HG03378 (cell line): ENCODE data around the gene TCF23.
"Not testable (repeated sequence)": the region's sequence is repeated elsewhere in the genome, so short reads cannot be mapped to it uniquely, and the experiment has no call there.

ENCODE experiments used
- ATAC-seq: cut with Tn5 transposase; IDR thresholded peaks from one replicate; pipeline ENCODE4 v1.9.1; 2021; ENCODE audit warnings: mild to moderate bottlenecking, moderate library complexity; ENCODE audit not compliant: unreplicated experiment

Gene TCF23

DNA sequence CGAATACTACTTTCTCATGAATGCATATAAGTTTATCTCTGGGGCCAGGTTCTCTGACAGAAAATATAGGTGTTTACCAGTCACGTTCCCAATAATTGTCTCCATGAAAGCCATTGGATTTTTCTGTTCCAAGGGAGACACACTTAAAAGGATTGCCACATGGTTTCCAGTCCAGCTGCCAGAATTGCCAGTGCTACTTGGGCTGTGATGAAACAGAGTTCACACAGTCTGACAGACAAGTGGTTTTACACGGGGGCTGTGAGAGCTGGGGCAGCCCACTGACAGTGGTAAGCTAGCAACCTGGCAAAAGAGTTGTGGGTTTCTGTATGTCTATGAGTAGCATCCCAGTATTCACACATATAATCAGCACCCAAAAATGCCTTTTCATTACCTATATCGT is 35.3 kb downstream of the TCF23 start:
- ATAC-seq: no peak

DNA sequence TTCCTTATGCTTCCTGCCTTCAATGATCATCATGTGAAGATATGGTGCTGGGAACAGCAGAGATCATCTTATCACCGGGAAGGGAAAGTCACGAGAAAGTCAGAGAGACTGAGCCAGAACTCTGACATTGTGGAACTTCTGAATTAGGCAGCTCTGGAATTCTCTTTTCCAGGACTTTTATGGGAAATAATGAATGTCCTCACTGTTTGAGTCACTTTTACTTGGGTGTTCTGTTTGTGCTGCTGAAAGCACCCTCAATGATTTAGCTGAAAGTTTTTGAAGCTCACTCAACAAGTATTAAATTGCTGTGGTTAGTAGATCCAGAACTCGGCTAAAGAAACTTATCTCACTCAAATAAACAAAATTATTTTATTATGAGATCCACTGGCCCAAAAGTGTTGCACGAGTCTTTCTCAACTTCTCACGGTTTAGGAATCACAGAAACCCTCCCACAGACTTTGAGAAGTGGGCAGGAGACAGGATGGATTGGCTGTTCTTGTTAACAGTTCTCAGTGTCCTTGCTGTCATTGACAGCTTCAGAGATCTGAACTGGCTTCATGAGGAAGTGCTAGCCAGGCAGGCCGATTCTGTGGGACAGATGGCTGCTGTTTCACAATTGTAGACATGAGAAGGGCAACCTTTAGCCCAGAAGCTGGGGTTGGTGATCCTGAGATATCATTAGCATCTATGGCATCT is 36.7 kb downstream of the TCF23 start:
- ATAC-seq: no peak

DNA sequence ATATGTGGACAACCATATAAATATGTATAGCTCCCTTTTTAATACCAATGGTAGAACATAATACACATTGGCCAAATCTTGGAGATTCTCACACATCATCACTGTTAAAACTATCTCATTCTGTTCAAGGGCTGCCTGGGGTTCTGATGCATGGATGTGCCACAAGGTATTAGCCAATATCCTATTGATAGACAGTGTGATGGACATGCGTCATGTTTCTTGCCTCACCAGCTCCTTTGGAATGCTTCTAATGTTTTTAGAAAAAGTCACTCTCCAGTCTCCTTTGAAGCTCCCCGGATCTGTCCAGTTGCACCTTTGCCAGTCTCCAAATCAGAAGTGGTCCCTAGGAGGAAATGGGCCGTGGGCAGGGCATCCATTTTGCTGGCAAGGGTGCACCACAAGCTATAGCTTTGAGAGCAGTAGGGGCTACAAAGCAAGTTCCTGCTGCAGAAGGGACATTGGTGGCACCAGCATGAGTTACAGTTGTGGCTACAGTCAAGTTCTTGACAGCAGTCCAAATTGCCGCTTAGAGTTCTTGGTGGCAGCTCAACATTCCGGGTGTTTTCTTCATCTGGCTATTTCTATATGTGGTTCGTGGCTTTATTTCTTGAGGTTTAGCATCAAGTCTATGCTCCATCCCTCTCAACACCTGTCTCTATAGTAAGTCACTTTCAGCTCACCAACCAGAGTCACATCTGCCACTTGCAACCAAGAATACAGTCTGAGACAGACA is 38.0 kb downstream of the TCF23 start:
- no peak for ATAC-seq

DNA sequence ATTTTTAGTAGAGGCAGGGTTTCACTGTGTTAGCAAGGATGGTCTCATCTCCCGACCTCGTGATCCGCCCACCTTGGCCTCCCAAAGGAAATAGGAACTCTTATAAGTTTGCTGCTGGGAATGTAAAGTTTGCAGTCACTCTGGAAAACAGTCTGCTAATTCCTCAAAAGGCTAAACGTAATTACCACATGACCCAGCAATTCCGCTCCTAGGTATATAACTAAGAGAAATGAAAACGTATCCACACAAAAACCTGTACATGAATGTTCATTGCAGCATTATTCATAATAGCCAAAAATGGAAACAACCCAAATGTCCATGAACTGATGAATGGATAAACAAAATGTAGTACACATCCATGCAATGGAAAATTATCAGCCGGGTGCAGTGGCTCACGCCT is 41.2 kb downstream of the TCF23 start:
- no peak for ATAC-seq

DNA sequence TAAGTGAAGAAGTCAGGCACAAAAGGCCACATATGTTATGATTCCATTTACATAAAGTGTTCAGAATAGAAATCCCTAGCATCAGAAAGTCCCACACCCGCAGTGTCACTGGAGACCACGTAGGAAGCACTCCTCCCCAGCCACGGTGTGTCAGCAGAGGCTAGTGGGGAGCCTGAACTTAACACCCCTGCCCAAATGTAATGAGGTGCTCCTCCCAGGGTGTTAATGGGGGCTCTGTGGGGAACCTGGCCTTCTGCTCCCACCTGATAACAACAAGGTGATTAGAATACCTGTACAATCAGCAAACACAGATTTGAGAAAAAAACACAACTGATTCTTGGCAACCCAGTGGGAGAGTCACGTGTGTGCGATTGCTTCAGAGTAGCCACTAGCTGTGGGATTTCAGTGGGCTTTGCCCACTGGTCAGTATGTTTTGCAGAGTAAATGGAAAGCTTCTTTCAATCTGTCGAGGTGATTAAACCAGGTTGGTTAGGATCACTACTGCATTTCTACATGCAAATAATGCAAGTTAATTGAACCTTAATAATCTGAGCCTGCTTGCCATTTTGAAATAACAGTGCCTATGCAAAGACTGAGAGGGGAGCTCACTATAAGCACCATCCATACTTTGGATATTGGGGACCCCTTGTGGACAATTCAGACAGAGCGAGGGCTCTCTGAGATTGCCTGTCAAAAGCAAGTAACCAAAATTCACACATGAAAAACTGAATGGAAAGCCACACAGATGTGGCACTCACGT is 42.4 kb downstream of the TCF23 start:
- no peak for ATAC-seq

DNA sequence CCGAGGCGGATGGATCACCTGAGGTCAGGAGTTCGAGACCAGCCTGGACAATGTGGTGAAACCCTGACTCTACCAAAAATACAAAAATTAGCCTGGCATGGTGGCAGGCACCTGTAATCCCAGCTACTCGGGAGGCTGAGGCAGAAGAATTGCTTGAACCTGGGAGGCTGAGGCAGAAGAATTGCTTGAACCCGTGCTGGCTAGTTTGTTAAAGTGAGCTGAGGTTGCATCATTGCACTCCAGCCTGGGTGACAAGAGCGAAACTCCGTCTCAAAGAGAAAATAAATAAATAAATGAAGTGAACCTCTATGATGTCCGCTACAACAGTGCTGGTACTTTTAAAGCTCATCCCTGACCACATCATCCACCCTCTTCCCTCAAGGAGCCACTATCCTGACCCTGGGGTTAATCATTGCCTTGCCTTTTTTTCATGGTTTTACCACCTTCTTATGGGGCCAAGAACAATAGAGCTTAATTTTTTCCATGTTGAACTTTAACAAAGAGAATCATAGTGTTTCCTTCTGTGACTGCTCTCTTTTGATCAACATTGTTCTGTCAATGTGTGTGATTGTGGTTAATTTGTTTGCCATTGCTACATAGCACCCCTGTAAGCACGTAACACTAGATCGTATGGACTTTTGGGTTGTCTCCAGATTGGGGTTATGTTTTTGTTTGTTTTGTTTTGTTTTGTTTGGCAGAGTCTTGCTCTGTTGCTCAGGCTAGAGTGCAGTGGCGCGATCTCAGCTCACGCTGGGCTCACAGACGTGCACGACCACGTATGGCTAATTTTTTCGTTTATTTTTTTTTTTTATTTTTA is 45.9 kb downstream of the TCF23 start:
- no peak for ATAC-seq

DNA sequence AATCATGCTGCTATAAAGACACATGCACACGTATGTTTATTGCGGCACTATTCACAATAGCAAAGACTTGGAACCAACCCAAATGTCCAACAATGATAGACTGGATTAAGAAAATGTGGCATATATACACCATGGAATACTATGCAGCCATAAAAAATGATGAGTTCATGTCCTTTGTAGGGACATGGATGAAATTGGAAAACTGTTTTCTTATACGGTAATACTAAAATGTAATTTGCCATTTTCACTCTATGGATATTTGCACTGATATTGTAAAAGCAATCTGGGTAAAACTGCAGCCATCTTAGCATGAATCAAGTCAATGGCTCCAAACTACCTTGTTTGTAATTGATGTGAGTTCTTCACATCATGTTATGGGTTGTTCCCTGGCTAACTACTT is 47.0 kb downstream of the TCF23 start:
- not testable (repeated sequence) for ATAC-seq

DNA sequence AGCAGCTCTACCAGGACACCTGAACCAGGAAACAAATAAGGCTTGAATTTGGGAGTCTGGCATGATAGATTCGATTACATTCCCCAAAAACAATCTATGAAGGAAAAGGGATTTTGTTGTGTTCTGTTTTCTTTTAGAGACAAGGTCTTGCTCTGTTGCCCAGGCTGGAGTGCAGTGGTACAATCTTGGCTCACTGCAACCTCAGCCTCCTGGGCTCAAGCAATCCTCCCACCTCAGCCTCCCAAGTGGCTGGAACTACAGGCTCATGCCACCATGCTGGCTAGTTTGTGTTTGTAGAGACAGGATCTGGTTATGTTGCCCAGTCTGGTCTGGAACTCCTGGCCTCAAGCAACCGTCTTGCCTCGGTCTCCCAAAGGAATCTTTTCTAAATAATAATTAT is 49.3 kb downstream of the TCF23 start:
- not testable (repeated sequence) for ATAC-seq

DNA sequence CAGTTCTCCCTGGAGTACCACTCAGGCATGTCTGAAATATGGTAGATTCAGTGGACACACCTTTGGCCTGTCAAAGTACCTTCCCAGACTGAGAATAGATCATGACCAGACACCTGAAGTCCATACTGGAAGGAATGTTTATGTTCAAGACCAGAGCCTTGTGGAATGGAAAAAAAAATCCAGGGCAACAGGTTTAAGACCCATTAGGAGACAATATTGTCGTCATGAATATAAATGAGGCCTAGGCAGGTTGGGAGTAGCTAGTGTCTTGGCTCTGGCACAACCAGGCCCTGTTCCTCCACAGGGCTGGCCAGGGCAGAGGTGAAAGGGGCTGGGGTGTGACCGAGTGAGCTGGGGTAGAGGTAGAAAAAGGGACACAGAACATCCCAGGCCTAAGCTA is 49.8 kb downstream of the TCF23 start:
- no peak for ATAC-seq

DNA sequence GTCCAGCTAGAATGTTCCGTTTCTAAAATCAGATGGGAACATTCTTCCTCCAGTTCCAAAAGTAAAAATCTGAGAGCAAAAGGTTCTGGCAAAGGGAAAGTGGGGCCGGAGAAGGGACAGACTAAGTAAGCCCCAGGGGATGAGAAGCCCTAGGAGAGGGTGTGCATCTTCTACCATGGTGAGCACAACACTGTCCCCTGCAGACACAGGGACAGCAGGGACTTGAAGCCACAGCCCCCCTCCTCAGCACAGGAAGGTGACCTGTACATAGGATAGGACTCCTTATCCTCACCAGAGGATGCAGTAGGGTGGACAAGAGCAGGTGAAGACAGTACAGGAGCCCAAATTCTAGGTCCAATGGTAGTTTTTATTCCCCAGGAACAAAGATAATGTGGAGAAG is 50.4 kb downstream of the TCF23 start:
- no peak for ATAC-seq

DNA sequence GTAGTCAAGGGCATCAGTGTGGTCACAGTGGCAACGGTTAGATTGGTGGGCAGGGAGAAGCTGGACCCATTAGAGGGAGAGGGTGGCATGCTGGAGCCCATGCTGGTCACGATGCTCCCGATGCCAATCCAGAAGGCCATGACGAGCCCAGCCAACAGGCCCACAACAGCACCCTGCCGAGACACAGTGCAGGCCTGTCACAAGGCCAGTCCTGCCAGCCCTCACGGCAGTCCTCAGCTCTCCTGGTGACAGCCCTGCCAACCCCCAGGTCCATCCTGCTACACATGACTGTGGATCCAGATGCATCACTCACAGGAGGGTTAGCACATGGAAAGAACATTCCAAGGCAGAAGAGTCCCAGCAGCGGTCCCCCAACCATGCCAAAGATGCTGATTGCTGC is 52.9 kb downstream of the TCF23 start:
- ATAC-seq: no peak

DNA sequence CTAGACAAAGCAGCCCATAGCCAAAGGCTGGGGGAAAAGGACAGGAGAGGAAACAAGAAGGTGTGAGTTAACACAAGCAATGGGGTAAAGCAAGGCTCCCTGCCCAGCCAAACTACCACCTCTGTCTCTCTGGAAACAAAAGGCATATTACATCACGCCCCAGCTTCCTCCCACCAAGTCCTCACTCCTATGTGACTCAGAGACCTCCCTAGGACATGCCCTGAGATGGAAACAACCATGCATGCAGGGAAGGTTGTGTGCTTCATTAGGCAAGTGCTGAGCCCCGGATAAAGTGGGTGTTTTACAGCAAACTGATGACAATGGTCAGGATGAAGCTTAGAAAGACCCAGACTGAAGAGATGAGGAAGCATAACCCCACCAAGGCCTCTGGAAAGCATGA is 54.0 kb downstream of the TCF23 start:
- ATAC-seq: no peak

DNA sequence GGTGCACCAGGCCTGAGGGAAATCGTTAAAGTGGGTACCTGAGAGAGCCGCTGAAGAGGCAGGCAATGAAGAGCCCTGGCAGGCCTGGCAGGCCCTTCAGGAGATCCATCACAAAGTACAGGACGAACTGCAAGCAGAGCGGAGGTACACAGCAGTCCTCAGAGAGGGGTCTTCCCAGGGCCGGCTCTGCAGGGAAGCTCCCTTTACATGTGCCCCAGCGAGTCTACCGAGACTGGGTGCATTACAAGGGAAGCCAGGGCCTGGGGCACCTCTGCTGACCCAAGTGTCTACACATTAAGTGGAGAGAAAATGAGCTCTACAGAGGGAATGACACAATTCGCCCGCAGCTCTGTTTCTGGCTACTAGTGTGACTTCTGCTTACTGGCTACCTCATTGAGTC is 54.9 kb downstream of the TCF23 start:
- no peak for ATAC-seq

DNA sequence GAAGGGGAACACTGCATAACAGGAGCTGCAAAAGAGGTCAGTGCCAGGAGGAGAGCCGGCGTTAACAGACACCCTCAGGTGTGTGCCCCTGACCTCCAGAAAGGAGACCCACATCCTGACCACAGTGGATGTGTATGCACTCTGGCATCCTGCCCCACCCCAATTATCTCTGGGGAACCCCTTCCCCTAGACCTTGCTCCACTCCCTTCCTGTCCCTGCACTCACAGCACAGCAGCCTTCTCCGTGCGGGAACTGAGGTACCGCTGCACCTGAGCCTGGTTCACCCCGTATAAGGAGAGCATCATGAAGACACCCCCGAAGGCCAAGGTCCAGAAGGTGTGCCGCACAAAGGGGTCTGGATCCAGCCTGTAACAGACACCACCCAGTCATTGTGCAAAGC is 55.8 kb downstream of the TCF23 start:
- ATAC-seq: no peak

DNA sequence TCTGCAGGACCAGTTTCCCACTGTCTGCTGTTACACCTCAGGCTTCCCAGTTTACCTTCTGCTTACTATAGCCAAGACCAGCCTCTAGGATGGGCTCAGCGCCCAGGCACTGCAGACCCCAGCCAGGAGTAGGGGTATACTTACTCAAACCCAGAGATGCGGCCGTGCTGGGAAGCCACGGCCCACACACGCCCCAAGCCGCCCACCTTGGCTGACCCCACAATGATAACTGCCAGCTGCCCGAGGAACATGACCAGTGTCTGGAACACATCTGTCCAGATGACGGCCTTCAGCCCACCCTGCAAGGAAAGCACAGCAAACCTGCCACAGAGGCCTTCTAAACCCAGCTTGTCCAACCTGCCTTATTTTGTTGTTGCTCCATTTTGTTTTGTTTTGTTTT is 56.4 kb downstream of the TCF23 start:
- ATAC-seq: no peak

DNA sequence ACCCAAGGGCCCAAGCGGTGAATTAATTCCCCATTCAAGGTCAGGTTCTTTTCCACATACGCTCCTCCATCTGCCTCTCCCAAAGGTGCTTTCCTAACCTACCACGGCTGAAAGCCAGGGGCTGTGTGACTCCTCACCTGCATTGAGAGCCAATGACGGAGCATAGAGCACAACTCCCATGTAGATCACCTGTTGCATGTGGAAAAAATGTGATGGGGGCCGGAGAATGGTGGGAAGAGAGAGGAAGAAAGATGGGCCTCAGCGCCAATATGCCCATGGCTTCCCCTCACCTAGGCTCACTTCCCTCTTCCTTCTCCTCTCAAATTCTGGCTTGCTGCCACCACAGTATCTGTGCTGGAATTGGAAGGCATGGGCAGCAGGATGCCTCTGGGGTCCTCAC is 57.5 kb downstream of the TCF23 start:
- no peak for ATAC-seq
